ENCODE results near the gene SEMA5A. TPM values are rescaled to one million over a fixed set of nuclear protein-coding genes. Genes with fewer than 3 reads are reported as not detected.
A peak's percentile ranks its signal among the peaks of the same experiment; 100 is the strongest.

The SEMA5A gene
- total RNA-seq: 25.3 TPM
- long read RNA-seq, partial matches to known transcripts: 4 of 14 reads
- long read RNA-seq, other reads (novel, unspliced or antisense): 10 of 14 reads

GRCh38 chr5:9545992-9546851, at the start of gene SEMA5A:
Gene SEMA5A (minus strand): TSS chr5:9546075. CDS start chr5:9379946, 166,129 bp downstream.
- intact Hi-C loops (cut with micrococcal nuclease): no loop called here
- ATAC-seq (peak; percentile 85), DNase-seq (peak; percentile 89)

- intact Hi-C loops (cut with micrococcal nuclease): no loop called here
- DNase-seq (no peak), ATAC-seq (no peak)
Measured at GRCh38 chr5:9594913-9595312, 49.0 kb upstream of the SEMA5A start.

- intact Hi-C loops (cut with micrococcal nuclease): no loop called here
- no peak for ATAC-seq
- DNase-seq: no peak
Measured at GRCh38 chr5:9589049-9589835, 43.4 kb upstream of the SEMA5A start.

- ATAC-seq: no peak
- intact Hi-C loops (cut with micrococcal nuclease): no loop called here
- no peak for DNase-seq
Measured at GRCh38 chr5:9588254-9588653, 42.4 kb upstream of the SEMA5A start.

- DNase-seq: no peak
- intact Hi-C loops (cut with micrococcal nuclease): no loop called here
- ATAC-seq: no peak
Measured at GRCh38 chr5:9587135-9587534, 41.3 kb upstream of the SEMA5A start.

- ATAC-seq: no peak
- intact Hi-C loops (cut with micrococcal nuclease): no loop called here
Measured at GRCh38 chr5:9582406-9582805, 36.5 kb upstream of the SEMA5A start.

GRCh38 chr5:9573796-9574195, 27.9 kb upstream of the SEMA5A start:
- intact Hi-C loops (cut with micrococcal nuclease): no loop called here
- ATAC-seq: no peak

More at GRCh38 chr5:9582406-9582805, 36.5 kb upstream of the SEMA5A start:
- DNase-seq: no peak

GRCh38 chr5:9572246-9572645, 26.4 kb upstream of the SEMA5A start:
- no peak for ATAC-seq
- DNase-seq: no peak
- intact Hi-C loops (cut with micrococcal nuclease): no loop called here

More at GRCh38 chr5:9573796-9574195, 27.9 kb upstream of the SEMA5A start:
- no peak for DNase-seq

- ATAC-seq (no peak), DNase-seq (no peak)
- intact Hi-C loops (cut with micrococcal nuclease): no loop called here
Measured at GRCh38 chr5:9570876-9571275, 25.0 kb upstream of the SEMA5A start.

GRCh38 chr5:9567039-9567438, 21.2 kb upstream of the SEMA5A start:
- intact Hi-C loops (cut with micrococcal nuclease): no loop called here
- ATAC-seq (no peak), DNase-seq (no peak)

- DNase-seq: no peak
- ATAC-seq: no peak
- intact Hi-C loops (cut with micrococcal nuclease): no loop called here
Measured at GRCh38 chr5:9564752-9565151, 18.9 kb upstream of the SEMA5A start.

- intact Hi-C loops (cut with micrococcal nuclease): no loop called here
- no peak for DNase-seq
- ATAC-seq: no peak
Measured at GRCh38 chr5:9562141-9562540, 16.3 kb upstream of the SEMA5A start.

- intact Hi-C loops (cut with micrococcal nuclease): no loop called here
- no peak for DNase-seq
- ATAC-seq: no peak
Measured at GRCh38 chr5:9559965-9560364, 14.1 kb upstream of the SEMA5A start.

GRCh38 chr5:9558319-9558965, 12.6 kb upstream of the SEMA5A start:
- intact Hi-C loops (cut with micrococcal nuclease): no loop called here
- ATAC-seq (no peak), DNase-seq (no peak)

- ATAC-seq: no peak
- no peak for DNase-seq
- intact Hi-C loops (cut with micrococcal nuclease): no loop called here
Measured at GRCh38 chr5:9557696-9558095, 11.8 kb upstream of the SEMA5A start.

GRCh38 chr5:9555961-9556360, 10.1 kb upstream of the SEMA5A start:
- no peak for DNase-seq
- intact Hi-C loops (cut with micrococcal nuclease): no loop called here
- ATAC-seq: no peak

- DNase-seq (no peak), ATAC-seq (no peak)
- intact Hi-C loops (cut with micrococcal nuclease): no loop called here
Measured at GRCh38 chr5:9554122-9554521, 8.2 kb upstream of the SEMA5A start.

- intact Hi-C loops (cut with micrococcal nuclease): no loop called here
- DNase-seq (no peak), ATAC-seq (no peak)
Measured at GRCh38 chr5:9553561-9553960, 7.7 kb upstream of the SEMA5A start.

- ATAC-seq (no peak), DNase-seq (no peak)
- intact Hi-C loops (cut with micrococcal nuclease): no loop called here
Measured at GRCh38 chr5:9551567-9552537, 6.0 kb upstream of the SEMA5A start.
